DMS 273 (cell line): ENCODE data around the gene GORAB.

Experiments used
- DNase-seq: peaks from one replicate; lab custom pipeline; 2025; ENCODE audit not compliant: unreplicated experiment; lab: John Stamatoyannopoulos, UW

GORAB gene

DNA sequence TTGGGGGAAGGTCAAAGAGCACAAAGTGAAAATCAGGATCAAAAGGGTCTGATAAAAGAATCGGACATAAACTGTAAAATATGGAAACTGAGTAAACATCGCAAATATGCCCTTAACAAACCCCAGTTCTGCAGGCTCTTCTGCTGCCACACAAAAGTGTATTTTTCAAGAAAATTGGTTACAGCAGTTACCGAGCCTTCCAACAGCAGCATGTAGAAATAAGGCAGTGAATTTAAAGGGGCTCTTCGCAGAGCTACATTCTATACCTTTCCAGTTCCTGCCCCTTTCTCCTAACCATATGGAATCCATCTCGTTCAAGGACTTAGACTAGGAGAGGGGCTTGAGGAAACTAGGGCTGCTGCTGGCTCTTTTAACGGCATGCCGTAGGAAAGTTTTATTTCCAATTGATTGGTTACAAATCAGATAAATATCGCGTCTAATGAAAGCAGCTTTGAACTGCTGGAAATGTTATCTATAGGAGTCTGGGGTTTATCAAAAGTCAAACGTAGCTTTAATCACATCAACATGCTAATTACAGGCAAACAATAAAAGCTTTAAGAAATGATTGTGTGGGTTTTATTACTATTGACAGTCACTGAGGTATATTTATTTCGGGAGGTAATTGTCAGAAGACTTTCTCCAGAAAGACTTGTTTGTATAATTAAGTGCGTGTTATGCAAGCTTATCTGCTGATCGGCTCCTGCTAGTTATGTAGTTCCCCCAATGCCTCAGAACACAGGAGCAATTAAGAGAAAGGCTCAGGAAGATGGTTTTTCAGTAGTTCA, 59.1 kb downstream of the GORAB start:
- DNase-seq: no peak

DNA sequence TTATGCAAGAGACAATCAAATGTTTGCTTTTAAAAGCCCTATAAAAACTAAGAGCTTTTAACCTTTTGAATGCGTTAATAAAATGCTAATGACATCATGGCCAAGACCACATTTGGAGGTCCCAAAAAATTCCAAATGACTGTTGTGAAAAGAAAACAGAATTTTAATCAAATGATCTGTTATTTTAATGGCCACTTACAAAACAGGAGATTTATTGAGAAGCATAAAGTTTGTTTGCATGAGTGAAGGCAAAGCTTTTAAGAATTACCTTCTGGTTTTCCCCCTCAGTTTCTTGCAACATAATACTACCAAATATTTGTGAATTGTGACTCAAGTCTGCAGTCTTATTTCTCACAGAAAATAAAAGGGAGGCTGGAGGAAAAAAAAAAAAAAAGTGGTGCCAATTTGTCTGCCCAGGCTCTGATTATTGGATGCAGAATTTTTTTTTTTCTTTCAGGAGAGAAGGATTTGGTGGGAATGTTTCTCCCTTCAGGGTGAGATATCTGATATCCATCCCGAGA, 60.7 kb downstream of the GORAB start:
- DNase-seq: no peak

DNA sequence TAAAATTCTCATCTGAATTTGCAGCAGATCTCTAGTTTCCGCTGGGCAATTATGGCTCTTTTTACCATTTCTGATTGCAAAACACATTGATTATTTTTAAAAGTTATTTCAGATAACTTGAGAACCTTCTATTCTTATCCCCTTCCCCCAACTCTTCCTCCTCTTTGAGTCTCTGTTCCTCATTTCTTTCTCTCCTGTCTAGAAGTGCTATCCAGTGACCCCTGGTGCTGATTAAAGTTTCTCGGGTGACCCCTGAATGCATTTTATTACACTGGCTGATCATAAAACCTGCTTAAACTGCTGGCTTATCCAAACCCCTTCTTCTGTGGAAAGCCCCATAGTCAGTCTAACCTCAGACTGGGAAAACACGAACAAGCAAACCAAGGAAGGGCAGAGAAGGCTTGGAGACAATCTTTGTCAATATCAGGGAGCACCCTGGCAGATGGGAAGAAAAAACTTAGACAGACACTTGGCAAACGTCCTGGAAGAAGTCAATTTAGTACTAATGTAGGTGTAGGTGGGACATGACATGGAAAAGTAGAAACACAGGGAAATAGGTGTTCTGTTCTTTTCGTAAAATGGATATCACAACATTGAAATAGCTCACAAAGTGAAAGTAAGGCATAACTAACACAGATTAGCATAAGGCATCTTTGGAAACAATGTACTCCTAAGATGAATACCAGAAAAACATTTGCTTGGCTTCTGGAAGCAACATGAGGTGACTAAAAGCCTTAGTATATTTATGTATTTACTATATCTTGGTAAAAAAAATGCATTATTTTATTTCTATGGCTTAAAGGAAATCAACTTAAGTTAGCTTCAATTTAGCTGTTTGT, 61.4 kb downstream of the GORAB start:
- peak; percentile 15 for DNase-seq

DNA sequence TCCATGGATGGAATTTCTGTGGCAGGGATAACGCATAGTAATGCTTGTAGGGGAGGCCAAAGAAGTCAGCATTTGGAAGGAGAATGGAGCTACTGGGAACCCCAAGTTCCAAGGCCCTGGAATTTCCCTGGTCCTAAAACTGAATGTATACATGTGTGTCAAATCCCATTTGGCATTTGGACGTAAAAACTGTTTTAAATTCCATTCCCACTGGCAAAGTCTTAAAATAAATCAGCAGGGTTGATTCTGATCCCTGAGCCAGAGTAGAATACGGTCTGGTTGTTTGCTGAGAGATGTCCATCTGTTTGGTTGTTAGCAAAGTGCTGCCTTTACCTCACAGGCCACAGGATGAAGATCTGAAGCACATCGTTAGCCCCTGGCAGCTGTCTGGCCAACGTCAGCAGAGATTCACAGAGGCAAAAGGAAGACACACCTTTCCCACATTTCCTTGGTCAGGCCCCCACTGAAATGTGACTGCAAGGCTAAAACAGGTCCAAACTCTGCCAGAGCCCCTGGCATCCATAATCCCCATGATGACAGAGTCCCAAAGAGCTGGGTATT, 62.2 kb downstream of the GORAB start:
- DNase-seq: peak; percentile 7

DNA sequence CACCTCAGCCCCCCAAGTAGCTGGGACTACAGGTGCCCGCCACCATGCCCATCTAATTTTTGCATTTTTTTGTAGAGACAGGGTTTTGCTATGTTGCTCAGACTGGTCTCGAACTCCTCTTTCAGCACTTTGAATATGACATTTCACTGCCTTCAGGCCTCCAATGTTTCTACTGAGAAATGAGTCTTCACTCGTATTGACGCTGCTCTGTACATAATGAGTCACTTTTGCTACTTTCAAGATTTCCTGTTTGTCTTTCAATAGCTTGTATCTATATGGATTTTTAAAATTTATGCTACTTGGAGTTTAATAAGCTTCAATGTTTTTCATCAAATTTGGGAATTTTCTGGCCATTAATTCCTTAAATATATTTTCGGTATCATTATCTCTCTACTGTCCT, 64.7 kb downstream of the GORAB start:
- no peak for DNase-seq

DNA sequence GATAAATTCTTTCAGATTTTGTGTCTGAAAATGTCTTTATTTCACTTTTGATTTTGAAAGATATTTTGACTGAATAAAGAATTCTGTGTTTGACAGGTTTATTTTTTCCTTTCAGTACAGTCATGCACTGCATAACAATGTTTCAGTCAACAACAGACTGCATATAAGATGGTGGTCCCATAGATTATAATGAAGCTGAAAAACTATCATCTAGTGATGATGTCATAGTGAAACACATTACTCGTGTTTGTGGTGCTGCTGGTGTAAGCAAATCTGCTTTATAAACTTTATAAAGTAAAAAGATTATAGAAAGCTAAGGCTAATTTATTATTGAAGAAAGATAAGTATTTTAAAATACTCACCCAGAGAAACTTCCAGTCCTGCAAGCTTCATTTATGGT, 66.7 kb downstream of the GORAB start:
- no peak for DNase-seq

DNA sequence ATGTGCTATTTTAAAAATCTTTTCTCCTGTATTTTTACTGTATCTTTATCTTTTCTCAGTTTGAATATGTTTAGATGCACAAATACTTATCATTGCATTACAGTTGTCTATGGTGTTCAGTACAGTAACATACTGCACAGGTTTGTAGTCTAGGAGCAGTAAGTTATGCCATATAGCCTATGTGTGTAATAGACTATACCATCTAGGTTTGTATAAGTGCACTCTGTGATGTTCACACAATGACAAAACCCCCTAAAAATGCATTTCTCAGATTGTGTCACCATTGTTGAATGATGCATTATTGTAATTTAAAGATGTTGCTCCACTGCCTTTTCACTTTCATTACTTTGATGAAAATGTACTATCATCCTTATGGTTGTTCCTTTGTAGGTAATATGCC, 67.1 kb downstream of the GORAB start:
- DNase-seq: no peak

DNA sequence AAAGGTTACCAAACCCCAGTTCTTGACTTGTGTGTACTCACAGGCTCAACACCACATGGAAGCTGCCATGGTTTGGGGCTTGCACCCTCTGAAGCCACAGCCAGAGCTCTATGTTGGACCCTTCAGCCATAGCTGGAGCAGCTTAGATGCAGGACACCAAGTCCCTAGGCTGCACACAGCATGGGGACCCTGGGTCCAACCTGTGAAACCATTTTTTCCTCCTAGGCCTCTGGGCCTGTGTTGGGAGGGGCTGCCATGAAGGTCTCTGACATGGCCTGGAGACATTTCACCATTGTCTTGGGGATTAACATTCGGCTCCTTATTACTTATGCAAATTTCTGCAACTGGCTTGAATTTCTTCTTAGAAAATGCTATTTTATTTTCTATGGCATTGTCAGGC, 69.9 kb downstream of the GORAB start:
- DNase-seq: no peak
